CD1c-positive myeloid dendritic cell (primary cell): ENCODE measurements around the gene OSBPL3.
"Not testable (repeated sequence)": the region's sequence is repeated elsewhere in the genome, so short reads cannot be mapped to it uniquely, and the experiment has no call there.

Experiments
- DNase-seq: peaks from one replicate; pipeline ENCODE4 v3.0.0-alpha.2; 2016; ENCODE audit errors: extremely low spot score

OSBPL3 gene

DNA sequence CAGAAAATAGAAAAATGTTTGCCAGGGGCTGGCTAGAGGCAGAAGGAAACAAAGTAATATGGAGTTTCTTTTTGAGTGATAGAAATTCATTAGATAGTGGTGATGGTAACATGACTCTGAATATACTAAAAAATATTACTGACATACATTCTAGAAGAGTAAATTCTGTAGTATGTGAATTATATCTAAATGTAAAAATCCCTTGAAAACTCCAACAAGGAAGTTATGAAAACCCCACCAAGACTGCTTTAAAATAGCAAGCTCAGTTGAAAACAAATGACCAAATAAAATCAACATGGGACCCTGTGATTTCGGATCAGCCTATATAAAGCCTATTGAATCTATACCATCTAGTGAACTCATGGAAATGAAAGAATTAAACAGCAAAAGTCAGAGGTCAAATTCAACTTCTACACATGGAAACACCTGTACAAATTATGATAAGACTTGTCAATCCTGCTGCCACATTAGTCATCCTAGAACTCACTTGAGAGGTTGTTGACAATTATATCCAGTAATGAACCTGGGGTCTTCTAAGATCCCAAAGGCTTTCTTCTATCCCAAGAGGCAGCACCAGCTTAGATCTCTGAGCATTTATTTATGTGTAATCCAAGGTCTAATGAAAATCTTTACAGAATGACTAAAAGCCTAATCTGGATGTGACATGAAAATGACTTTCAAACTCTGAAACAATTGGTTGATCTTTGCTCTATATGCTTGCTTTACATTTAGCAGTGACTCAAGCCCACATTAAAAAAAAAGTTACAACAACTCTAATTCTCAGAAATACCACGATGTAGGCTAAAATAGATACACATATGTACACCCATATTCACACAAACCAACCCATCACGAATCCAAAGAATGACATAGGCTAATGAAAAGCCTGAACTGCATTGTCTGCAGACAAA, 59.3 kb downstream of the OSBPL3 start:
- no peak for DNase-seq

DNA sequence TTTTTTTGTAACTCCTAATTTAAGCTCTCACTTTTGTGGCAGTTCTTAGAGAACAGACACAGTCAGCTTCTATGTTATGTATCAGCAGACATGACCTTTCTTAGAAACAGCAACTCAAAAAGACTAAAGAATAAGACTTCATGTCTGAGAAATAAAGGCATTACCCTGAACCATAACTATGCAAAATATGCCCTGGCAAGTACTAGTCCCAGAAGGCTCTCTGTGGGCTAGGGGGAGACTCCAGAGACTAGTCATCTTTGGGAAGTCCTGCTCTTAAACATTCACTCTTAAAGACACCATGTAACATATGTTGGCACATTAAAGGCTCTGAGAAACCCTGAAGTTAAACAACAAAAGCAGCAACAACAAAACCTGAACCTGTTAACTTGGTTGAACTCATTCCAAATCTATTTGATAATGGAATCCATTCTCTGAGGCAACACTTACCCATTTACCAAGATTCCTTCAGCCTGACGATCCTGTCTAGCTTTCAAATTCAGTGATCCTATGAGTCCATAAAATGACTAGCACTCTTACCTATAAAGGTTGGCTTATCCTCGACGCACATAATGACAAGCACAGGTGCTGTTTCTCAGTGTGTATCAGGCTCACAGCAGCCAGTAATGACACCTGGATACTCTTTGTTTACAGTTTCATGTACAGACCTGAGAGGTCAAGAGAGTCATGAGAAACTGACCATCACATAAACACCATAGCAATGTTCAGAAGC, 62.3 kb downstream of the OSBPL3 start:
- DNase-seq: no peak

DNA sequence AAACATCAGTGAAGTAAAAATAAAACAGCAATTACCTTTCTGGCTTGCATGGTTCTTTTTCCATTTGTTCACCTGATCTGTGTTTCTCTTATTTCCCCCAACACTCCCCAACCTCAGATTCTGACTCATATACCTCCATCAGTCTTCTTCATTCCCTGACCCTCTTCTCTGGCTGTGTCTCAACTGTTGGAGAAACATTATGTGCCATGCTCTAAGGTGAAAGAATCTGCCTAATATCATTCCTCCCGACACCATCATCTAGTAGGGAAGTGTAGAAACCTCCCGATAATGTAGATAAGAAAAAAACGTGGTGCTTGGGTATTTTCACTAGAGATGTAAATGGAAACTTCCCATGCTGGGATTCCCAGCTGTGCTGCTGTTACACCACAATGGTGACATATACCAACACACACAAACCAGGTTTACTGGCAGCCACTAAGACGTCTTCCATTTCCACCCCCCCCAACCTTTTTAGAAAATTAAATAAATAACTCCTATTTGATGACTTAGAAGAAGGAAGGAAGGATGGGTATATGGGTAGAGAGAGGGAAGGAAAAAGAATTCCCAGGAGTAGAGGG, 63.4 kb downstream of the OSBPL3 start:
- DNase-seq: no peak

DNA sequence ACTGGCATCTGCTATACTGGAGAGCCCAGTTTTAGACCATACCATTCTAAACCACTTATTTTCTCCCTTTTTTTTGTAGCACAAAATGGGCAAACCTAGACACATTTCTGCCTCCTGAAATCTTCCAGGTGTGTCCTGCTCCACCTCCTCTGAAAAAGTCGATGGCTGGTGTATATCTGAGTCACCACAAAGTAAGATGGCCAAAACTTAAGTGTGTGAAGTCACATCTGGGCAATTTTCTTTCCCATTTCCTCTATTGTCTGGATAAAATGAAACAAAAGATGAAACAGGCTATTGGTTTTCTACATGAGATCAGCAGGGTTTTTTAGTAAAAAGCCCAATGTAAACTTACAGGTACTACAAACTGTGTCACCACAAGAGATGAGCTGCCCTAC, 65.5 kb downstream of the OSBPL3 start:
- no peak for DNase-seq

DNA sequence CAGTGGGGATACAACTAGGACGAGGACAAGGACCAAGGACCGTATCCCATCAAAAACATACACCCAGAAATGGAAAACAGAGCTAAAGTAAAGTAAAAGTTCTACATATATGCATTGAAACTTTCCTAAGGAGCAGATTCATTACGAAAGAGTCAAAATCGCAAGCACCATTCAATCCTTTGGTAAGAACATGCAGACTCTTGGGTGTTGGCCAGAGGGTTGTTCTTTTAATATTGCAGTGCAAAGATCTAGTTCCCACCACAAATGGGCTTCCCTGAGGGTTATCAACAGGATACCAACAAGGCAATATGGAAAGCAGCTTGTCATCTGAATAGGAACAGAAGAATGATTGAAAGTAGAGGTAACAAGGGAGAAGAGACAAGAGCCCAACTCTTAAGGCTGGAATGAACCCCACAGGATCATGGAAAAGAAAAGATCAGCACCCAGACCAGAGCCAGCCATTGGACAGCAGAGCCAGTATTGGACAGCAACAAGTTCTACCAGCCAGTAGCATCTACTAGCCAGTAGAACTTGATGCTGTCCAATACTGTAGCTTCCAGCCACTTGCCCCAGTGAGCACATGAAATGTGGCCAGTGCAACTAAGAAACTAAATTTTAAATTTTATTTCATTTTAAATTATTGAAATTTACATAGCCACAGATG, 66.0 kb downstream of the OSBPL3 start:
- DNase-seq: no peak

DNA sequence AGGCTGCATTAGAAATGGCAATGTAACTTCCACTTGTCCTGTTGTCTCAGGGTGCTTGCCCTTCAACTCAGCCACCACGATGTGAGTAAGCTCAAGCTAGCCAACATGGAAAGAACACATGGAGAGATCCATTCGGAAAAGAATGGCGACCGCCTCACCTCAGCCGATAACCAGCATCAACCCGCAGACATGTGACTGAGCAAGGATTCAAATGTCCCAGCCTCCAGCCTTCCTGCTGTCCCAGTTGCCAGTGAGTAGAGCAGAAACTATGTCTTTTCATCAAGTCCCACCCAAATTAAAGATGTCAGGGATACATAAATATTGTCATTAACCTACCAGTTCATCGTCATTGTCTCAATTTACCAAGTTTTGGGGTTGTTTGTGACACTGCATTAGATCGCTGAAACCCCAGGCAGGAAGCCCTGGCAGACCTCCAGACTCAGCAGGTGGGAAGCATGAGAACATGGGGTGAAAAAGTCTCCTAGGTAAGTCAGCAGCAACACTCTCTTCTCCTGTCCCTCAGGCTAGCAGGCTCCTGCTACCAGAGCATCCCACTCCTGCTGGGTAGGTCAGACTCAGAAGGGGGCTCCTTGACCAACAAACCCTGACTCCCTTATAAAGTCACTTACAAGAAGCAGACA, 67.0 kb downstream of the OSBPL3 start:
- DNase-seq: no peak

DNA sequence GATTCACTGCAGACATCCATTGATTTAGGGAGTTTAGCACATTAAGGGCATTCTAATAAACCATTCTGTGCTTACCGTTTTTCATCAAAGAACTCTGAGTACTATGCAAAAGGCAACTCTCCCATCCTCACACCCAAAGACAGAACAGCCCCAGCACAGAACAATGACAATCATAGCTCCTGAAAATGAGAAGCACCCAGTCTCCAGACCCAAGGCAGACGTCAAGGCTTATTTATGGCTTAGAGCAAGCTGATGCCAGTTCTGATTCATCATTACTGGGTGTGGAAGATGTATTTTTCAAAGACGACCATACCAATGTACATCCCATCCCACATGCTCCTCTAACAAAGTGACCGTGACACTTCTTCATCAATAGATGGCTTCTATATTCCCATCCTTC, 67.6 kb downstream of the OSBPL3 start:
- DNase-seq: no peak

DNA sequence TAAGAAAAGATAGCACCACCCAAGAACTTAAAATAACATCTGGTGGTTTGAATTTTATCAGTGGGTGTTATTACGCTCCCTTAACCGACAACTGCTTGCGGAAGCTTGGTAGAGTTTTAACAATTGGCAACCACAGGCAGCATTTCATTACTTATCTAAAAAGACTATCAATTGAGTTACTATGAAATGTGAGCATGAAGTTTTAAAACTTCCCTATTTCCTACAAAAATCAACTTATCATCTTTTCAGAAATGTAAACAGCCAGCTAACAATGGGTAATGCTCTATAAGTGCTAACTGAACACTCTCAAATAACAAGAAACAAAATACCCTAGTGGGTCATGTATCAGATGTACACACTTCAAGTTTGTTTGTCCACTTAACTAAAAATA, 68.8 kb downstream of the OSBPL3 start:
- DNase-seq: peak; percentile 11

DNA sequence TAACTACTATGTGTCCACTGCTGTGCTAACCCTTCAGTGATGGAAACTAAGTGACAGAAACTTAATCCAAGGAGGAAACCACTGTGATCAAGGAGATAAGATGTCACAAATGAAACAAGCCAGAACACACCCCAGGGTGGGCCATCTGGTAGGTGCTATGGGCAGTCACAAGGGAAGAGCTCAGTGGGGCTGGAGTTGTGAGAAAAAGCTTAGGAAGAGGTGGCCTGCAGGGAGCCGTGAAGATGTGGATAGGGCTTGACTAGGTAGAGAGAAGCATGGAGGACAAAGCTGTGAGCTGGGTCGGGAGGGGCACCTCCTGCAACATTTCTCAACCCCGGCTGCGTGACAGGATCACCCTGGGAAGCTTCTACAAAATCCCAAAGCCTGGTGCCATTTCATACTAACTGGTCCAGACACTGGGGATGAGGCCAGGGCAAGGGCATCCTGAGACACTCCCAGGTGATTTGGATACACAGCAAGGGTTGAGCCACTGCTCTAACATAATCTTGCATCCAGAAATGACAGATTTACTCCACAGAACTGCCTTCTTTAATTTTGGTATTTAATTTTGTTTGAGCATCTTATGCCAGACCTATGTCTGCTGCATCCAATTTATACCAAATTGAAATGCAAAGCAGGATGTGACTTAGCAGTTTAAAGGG, 69.3 kb downstream of the OSBPL3 start:
- DNase-seq: no peak

DNA sequence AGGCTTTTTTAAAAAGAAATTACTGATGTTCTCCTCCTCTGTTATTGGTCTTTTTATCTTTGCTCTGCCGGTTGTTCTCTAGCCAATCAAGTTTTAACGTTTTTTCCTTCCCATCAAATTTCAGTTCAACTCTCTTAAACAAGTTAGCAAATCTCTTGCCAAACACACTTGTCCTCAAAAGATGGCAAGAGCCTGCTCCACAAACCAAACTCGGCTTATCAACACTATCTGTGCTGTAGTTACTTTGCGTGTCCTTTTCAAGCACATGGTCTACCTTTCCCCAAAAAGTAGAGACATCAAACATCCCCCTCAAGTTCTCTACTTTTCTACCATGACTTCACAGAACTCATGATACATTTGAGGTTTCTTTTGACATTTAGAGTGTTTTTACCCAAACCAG, 71.3 kb downstream of the OSBPL3 start:
- no peak for DNase-seq

DNA sequence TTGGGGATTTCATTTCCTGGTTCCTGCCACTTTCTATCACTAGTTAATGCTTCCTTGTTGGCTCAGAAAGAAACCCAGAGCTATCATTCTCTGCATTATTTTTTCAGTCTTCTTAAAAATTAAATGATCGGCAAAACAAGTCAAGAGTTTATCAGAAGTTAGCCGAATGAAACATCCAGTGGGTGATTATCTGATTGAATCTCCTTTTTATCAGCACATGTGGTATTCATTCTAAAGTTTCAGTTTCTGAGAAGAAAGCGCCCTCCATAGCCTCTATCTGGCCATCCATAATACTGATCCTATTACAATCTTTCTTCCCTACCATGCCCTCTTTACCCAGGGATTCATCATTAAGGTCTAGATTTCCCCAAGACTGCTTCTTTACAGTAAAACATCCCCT, 71.8 kb downstream of the OSBPL3 start:
- no peak for DNase-seq

DNA sequence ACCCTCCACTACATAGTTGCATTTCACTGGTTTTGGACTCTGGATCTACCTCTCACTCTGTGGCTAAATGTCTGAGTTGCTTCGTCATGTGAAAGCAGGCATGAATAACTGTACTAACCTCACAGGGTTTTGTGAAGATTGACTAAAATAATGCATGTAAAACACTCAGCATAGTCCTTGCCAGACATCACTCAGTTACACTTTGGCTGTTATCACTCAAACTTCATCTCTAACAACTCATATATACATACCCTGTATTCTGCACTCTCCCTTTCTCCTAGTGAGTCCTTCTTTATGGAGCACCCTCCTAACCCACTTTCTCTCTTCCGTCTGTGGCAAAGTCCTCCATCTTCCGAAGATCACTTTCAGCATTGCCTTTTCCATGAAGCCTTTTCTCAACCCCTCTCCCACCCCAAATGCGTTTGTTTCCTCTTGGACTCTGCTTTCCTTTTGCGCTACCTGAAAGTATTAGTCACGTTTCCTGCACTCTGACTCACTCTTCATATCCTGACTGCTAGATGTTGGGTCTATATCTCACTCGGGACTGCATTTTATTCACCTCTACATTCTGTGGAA, 72.6 kb downstream of the OSBPL3 start:
- DNase-seq: no peak

DNA sequence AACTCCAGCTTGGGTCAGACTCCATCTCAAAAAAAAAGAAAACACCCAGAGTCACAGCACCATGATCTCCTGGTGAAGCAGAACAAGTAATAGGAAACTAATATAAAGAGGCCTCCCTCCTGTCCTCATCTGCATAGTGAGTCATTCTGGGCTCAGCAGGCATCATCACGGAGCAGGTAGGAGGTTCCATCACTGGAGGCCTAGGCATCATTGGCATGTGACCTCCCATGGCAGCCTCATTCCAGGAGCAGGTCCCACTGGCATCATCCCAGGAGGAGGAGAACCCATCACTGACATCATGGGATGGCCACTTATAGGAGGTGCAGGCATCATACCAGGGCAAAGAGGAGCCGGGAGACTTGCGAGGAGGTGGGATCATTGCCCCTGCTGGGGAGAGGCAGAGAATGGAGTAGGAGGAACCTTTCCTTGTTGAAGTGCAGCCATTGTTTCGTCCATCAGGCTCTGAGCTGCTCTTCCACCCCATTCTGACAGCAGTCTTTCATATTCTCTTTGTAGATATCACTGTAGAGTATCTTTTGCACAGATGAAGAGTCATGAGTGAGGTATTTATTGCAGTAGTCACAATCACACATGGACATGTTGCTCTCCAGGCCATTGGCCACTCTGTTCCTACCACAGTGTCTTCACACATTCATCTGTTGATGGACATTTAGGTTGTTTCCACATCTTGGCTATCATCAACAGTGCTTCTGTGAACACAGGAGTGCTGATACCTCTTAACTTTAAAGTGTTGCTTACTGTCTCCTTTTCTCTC, 73.8 kb downstream of the OSBPL3 start:
- DNase-seq: no peak

DNA sequence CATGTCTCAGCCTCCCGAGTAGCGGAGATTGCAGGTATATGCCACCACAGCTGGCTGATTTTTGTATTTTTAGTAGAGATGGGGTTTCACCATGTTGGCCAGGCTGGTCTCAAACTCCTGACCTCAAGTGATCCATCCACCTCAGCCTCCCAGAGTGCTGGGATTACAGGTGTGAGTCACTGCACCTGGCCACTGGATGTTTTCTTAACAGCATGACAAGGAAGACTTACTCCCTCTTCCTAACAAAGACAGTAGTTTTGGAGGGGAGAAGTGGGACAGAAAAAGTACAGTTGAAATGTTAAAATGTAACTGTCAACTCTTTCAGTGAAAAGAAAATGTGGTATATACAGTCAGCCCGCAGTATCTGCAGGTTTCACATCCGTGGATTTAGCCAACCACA, 76.0 kb downstream of the OSBPL3 start:
- DNase-seq: not testable (repeated sequence)

DNA sequence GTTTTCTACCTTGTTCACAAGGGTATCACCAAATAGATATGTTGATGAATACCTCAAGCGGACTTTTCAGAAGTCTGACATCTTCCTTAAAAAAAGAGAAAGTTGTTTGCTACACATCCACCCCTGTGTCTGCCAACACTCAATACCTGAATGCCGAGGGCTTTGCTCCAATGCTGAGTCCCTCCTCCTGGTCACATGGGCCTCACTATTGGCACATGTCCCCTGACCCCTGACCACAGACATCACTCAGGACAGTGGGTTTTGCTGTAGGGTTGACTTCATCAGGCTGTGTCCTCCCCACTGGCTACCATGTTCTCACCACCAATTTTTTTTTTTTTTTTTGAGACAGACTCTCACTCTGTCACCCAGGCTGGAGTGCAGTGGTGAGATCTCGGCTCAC, 76.4 kb downstream of the OSBPL3 start:
- DNase-seq: no peak

DNA sequence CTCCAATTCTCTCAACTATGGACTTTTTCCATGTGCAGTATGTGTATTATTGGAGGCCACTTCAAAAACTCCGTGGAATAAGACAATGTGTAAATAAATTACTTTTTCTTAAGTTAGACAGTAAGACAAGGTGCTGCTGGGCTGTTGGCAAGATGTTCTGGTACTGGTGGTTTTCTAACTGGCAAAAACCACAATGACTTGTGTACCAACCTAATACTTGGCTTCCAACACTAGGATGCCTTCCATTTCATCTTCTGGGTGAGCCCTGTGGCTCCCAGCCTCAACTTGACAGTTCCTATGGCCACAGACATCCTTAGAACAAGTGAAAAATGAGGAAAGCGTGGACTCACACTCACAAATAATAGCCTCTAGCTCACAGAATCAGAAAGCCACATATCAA, 77.0 kb downstream of the OSBPL3 start:
- no peak for DNase-seq

DNA sequence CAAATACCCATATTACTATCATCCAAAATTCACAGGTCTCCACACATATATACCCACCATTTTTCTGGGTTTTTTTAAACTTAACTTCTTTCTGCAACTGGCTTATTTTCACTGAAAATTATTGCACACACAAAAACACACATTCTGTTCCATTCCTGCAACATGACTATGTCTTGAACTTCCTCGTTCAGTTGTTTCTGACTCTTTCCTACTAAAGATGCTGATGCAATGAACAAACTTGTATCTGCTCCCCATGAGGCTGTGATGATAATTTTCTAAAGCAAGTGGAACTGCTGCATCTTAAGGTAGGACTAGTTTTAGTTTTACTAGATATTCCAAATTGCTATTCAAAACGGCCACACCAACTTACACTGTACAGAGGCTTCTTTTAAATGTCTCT, 77.7 kb downstream of the OSBPL3 start:
- DNase-seq: no peak

DNA sequence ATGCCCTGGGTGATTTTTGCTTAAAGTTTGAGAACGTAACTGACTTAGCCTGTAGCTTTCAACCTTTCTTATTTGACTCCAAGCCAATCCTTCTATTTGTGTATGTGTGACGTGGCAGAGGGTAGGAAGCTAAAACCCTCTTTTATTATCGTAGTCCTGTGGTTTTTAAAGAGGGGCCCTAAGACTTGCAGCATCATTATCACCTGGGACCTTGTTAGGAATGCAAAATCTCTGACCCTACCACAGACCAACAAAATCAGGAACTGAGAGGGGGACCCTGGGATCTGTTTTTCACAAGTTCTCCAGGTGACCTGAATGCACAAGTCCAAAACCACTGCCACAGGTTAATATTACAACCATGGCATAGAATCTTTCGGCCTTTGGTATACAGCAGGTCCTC, 80.1 kb downstream of the OSBPL3 start:
- DNase-seq: no peak

DNA sequence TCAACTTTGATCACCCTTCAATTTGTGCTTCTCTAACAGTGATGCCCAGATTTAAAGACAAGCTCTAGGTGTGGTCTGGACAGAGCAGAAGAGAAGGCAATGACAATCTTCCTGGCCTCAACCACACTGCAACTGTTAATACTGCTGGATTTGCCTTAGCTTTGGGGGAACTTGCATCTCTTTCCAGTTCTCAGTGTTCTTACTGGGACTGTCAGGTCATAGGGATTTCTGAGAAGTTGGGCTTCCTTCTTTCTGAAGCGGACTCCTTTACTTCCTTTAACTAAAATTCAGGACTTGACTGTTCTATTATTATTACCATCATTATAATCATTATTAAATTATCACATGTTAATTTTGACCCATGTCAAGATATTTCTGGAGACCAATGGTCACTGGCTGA, 80.8 kb downstream of the OSBPL3 start:
- DNase-seq: peak; percentile 38

DNA sequence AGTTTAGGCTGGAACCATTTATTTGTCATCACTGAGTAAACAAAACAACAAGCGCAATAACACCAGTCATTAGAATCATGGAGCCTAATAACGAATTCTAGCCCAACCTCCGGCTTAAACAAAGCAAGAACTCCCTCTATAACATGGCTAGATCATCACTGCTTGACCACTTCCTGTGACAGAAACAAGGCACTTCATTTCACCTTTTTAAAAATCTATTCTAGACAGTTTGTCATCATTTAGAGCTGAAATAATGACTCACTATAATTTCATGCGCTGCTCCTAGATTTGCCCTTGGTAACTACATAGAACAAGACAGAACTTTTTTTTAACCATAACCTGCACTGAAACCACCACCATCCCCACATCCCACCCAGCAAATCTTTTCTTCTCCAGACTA, 81.3 kb downstream of the OSBPL3 start:
- DNase-seq: no peak
